HepG2 (cell line): ENCODE data around the gene HNRNPL. TPM values are rescaled to one million over a fixed set of nuclear protein-coding genes. Genes with fewer than 3 reads are reported as not detected.

Source experiments
- CHD4 ChIP-seq: fragments of 200-600 bp; sonication (generic); IDR thresholded peaks from 2 replicates; pipeline ENCODE4 v1.7.0; 2017; ENCODE audit warnings: mild to moderate bottlenecking, low read length, borderline replicate concordance
- HDAC6 ChIP-seq: fragments of 200-600 bp; sonication (generic); IDR thresholded peaks from 2 replicates; pipeline ENCODE4 v1.7.0; 2017; ENCODE audit warnings: mild to moderate bottlenecking, antibody characterized with exemption, low read length, low read depth
- HOXA9 ChIP-seq: sonication (generic); formaldehyde crosslinking; IDR thresholded peaks from 2 replicates; pipeline ENCODE4 v1.8.1; 2022; ENCODE audit warnings: missing genetic modification reagents, mild to moderate bottlenecking, moderate library complexity, borderline replicate concordance
- MED13 ChIP-seq: sonication (generic); formaldehyde crosslinking; IDR thresholded peaks from 2 replicates; pipeline ENCODE4 v1.5.0; 2020; ENCODE audit warnings: missing genetic modification reagents
- NCOA5 ChIP-seq: sonication (generic); formaldehyde crosslinking; IDR thresholded peaks from 2 replicates; pipeline ENCODE4 v1.4.0; 2020; ENCODE audit warnings: missing genetic modification reagents
- SIN3B ChIP-seq: fragments of 150-350 bp; IDR thresholded peaks from 2 replicates; pipeline ENCODE4 v1.6.1; 2014; ENCODE audit warnings: low read length
- SP2 ChIP-seq: sonication (generic); formaldehyde crosslinking; IDR thresholded peaks from 2 replicates; pipeline ENCODE4 v1.5.1; 2020; ENCODE audit warnings: mild to moderate bottlenecking, missing genetic modification reagents
- SRSF9 ChIP-seq: fragments of 200-400 bp; formaldehyde crosslinking; IDR thresholded peaks from 2 replicates; pipeline ENCODE4 v1.6.1; 2018; ENCODE audit warnings: borderline replicate concordance, mild to moderate bottlenecking, low read depth, low read length; ENCODE audit not compliant: insufficient read depth, poor library complexity, severe bottlenecking
- XBP1 ChIP-seq: sonication (generic); formaldehyde crosslinking; IDR thresholded peaks from 2 replicates; pipeline ENCODE4 v1.5.0; 2020; ENCODE audit warnings: missing genetic modification reagents
- ZFP82 ChIP-seq: sonication (generic); formaldehyde crosslinking; IDR thresholded peaks from 2 replicates; pipeline ENCODE4 v1.5.1; 2020; ENCODE audit warnings: mild to moderate bottlenecking, missing genetic modification reagents, borderline replicate concordance
- ZNF350 ChIP-seq: sonication (generic); formaldehyde crosslinking; IDR thresholded peaks from 2 replicates; pipeline ENCODE4 v1.4.0; 2020; ENCODE audit warnings: mild to moderate bottlenecking, low read depth, missing genetic modification reagents, borderline replicate concordance
- polyA plus RNA-seq, 8 experiments: library from polyadenylated mRNA; depleted of rRNA in 3 of 8; stranded (reverse) in 7 of 8; unstranded in 1 of 8; fragments of >200 nt; fragmentation: Illumina TruSeq in 4 of 8; extraction: Trizol in 4 of 8; gene quantifications; 2 replicates each; pipeline versions ENCODE4 v1.2.1 to v1.2.3, GENCODE V29; 2011 to 2016; ENCODE audit warnings: low read depth in 4 of 8, missing spikeins in 1 of 8, mixed read lengths in 1 of 8; ENCODE audit not compliant: insufficient read depth in 1 of 8
- total RNA-seq, 5 experiments: library from RNA; depleted of rRNA; stranded (reverse); fragments of >200 nt; fragmentation: Illumina TruSeq; extraction: Trizol; gene quantifications; 2 replicates each; pipeline ENCODE4 v1.2.3, GENCODE V29; 2016; ENCODE audit warnings: low read depth in 1 of 5
- TF ChIP-seq, protein P1 (sequence below): sonication (generic); formaldehyde crosslinking; IDR thresholded peaks from 2 replicates; pipeline ENCODE4 v1.4.0; 2020; ENCODE audit warnings: missing genetic modification reagents
- TF ChIP-seq, protein P2 (sequence below): sonication (generic); formaldehyde crosslinking; conservative IDR thresholded peaks from 2 replicates; pipeline ENCODE4 v1.4.0; 2020; ENCODE audit warnings: missing genetic modification reagents
- TF ChIP-seq, protein P3 (sequence below): sonication (generic); formaldehyde crosslinking; IDR thresholded peaks from 2 replicates; pipeline ENCODE4 v1.4.0; 2020; ENCODE audit warnings: missing genetic modification reagents, borderline replicate concordance
- TF ChIP-seq, protein P4 (sequence below): sonication (generic); formaldehyde crosslinking; IDR thresholded peaks from 2 replicates; pipeline ENCODE4 v1.4.0; 2020; ENCODE audit warnings: missing genetic modification reagents
- TF ChIP-seq, protein P5 (sequence below): IDR thresholded peaks from 2 replicates; pipeline ENCODE4 v1.4.0; 2020; ENCODE audit warnings: mild to moderate bottlenecking, missing genetic modification reagents

The HNRNPL gene
- total and polyA plus RNA-seq, 2 of the 13 experiments (the other 11 are each of a cell fraction or from before 2014, with no cell fraction given), result 156 to 278 TPM

DNA sequence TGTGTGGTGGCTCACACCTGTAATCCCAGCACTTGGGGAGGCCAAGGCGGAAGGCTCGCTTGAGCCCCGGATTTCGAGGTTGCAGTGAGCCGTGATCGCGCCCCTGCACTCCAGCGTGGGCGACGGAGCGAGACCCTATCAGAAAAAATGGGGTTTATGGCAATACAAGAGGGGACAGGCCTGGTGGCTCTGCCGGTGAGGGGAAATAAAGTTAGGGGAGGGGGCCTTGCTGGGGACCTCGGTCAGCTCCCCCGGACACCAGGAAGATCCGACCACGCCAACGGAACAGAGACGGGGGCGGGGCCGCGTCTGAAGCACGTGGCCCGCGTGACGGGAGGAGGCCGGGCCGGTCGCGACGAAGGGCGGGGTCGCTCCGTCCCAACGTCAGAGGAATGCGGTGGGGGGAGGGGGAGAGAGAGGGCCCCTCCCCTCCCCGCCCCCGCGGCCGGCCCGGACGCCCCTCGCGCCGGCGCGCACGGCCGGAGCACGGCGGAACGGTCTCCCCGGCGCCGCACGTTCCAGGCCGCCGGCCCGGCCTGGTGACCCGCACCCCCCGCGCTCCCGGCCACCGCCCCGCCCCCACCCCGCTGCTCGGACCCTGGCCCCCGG lies 1.9 kb upstream of the HNRNPL start (continued):
- TF ChIP-seq, protein P1, sequence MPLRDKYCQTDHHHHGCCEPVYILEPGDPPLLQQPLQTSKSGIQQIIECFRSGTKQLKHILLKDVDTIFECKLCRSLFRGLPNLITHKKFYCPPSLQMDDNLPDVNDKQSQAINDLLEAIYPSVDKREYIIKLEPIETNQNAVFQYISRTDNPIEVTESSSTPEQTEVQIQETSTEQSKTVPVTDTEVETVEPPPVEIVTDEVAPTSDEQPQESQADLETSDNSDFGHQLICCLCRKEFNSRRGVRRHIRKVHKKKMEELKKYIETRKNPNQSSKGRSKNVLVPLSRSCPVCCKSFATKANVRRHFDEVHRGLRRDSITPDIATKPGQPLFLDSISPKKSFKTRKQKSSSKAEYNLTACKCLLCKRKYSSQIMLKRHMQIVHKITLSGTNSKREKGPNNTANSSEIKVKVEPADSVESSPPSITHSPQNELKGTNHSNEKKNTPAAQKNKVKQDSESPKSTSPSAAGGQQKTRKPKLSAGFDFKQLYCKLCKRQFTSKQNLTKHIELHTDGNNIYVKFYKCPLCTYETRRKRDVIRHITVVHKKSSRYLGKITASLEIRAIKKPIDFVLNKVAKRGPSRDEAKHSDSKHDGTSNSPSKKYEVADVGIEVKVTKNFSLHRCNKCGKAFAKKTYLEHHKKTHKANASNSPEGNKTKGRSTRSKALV (CRISPR knock-in tag), result no peak
- TF ChIP-seq, protein P2, sequence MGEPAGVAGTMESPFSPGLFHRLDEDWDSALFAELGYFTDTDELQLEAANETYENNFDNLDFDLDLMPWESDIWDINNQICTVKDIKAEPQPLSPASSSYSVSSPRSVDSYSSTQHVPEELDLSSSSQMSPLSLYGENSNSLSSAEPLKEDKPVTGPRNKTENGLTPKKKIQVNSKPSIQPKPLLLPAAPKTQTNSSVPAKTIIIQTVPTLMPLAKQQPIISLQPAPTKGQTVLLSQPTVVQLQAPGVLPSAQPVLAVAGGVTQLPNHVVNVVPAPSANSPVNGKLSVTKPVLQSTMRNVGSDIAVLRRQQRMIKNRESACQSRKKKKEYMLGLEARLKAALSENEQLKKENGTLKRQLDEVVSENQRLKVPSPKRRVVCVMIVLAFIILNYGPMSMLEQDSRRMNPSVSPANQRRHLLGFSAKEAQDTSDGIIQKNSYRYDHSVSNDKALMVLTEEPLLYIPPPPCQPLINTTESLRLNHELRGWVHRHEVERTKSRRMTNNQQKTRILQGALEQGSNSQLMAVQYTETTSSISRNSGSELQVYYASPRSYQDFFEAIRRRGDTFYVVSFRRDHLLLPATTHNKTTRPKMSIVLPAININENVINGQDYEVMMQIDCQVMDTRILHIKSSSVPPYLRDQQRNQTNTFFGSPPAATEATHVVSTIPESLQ (CRISPR knock-in tag), result no peak
- TF ChIP-seq SP2 (CRISPR knock-in tag), result peak; percentile 68
- TF ChIP-seq, protein P3, sequence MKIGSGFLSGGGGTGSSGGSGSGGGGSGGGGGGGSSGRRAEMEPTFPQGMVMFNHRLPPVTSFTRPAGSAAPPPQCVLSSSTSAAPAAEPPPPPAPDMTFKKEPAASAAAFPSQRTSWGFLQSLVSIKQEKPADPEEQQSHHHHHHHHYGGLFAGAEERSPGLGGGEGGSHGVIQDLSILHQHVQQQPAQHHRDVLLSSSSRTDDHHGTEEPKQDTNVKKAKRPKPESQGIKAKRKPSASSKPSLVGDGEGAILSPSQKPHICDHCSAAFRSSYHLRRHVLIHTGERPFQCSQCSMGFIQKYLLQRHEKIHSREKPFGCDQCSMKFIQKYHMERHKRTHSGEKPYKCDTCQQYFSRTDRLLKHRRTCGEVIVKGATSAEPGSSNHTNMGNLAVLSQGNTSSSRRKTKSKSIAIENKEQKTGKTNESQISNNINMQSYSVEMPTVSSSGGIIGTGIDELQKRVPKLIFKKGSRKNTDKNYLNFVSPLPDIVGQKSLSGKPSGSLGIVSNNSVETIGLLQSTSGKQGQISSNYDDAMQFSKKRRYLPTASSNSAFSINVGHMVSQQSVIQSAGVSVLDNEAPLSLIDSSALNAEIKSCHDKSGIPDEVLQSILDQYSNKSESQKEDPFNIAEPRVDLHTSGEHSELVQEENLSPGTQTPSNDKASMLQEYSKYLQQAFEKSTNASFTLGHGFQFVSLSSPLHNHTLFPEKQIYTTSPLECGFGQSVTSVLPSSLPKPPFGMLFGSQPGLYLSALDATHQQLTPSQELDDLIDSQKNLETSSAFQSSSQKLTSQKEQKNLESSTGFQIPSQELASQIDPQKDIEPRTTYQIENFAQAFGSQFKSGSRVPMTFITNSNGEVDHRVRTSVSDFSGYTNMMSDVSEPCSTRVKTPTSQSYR (CRISPR knock-in tag), result peak; percentile 94
- TF ChIP-seq SIN3B, result no peak
- no peak for TF ChIP-seq CHD4
- no peak for TF ChIP-seq MED13 (CRISPR knock-in tag)
- no peak for TF ChIP-seq SRSF9
- no peak for TF ChIP-seq XBP1 (CRISPR knock-in tag)
- TF ChIP-seq, protein P4, sequence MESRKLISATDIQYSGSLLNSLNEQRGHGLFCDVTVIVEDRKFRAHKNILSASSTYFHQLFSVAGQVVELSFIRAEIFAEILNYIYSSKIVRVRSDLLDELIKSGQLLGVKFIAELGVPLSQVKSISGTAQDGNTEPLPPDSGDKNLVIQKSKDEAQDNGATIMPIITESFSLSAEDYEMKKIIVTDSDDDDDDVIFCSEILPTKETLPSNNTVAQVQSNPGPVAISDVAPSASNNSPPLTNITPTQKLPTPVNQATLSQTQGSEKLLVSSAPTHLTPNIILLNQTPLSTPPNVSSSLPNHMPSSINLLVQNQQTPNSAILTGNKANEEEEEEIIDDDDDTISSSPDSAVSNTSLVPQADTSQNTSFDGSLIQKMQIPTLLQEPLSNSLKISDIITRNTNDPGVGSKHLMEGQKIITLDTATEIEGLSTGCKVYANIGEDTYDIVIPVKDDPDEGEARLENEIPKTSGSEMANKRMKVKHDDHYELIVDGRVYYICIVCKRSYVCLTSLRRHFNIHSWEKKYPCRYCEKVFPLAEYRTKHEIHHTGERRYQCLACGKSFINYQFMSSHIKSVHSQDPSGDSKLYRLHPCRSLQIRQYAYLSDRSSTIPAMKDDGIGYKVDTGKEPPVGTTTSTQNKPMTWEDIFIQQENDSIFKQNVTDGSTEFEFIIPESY, result no peak
- TF ChIP-seq, protein P5, sequence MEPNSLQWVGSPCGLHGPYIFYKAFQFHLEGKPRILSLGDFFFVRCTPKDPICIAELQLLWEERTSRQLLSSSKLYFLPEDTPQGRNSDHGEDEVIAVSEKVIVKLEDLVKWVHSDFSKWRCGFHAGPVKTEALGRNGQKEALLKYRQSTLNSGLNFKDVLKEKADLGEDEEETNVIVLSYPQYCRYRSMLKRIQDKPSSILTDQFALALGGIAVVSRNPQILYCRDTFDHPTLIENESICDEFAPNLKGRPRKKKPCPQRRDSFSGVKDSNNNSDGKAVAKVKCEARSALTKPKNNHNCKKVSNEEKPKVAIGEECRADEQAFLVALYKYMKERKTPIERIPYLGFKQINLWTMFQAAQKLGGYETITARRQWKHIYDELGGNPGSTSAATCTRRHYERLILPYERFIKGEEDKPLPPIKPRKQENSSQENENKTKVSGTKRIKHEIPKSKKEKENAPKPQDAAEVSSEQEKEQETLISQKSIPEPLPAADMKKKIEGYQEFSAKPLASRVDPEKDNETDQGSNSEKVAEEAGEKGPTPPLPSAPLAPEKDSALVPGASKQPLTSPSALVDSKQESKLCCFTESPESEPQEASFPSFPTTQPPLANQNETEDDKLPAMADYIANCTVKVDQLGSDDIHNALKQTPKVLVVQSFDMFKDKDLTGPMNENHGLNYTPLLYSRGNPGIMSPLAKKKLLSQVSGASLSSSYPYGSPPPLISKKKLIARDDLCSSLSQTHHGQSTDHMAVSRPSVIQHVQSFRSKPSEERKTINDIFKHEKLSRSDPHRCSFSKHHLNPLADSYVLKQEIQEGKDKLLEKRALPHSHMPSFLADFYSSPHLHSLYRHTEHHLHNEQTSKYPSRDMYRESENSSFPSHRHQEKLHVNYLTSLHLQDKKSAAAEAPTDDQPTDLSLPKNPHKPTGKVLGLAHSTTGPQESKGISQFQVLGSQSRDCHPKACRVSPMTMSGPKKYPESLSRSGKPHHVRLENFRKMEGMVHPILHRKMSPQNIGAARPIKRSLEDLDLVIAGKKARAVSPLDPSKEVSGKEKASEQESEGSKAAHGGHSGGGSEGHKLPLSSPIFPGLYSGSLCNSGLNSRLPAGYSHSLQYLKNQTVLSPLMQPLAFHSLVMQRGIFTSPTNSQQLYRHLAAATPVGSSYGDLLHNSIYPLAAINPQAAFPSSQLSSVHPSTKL (CRISPR knock-in tag), result peak; percentile 68; the same call in 1 of the 2 replicates
- no peak for TF ChIP-seq NCOA5 (CRISPR knock-in tag)
- TF ChIP-seq HOXA9, result peak; percentile 57; the same call in 1 of the 2 replicates
- TF ChIP-seq ZFP82, result peak; percentile 82; the same call in 1 of the 2 replicates
- TF ChIP-seq HDAC6, result no peak
- TF ChIP-seq ZNF350, result no peak
